Vagina (tissue), 2 donors: ENCODE results near the gene PSMD7.

Experiments
- CTCF ChIP-seq, 3 experiments: fragments of 450-650 bp in 2 of 3; fragments of 200-600 bp in 1 of 3; sonication (generic) in 1 of 3; IDR thresholded peaks; one replicate each; pipeline ENCODE4 v1.5.1; 2017 to 2019; ENCODE audit warnings: antibody characterized with exemption in 3 of 3, mild to moderate bottlenecking in 2 of 3, moderate library complexity in 2 of 3
- POLR2A ChIP-seq, 2 donors: fragments of 450-650 bp; IDR thresholded peaks; one replicate each; pipeline ENCODE4 v1.6.1; 2017; ENCODE audit warnings: antibody characterized with exemption in 2 of 2, mild to moderate bottlenecking in 2 of 2, moderate library complexity in 2 of 2

GRCh38 chr16:74297145-74297665, 591 bp downstream of the PSMD7 start:
- TF ChIP-seq POLR2A (IDR thresholded peaks at IDR 0.05), result no peak
- TF ChIP-seq CTCF (IDR thresholded peaks at IDR 0.05), result no peak
